Superior temporal gyrus (tissue), 1 donor: Measurements from ENCODE around the gene ERICH2.
"Not testable (repeated sequence)": the region's sequence is repeated elsewhere in the genome, so short reads cannot be mapped to it uniquely, and the experiment has no call there.

Source experiments
- DNase-seq: peaks from one replicate; pipeline ENCODE4 v3.0.0-alpha.2; 2016; ENCODE audit errors: extremely low spot score

The ERICH2 gene, protein sequence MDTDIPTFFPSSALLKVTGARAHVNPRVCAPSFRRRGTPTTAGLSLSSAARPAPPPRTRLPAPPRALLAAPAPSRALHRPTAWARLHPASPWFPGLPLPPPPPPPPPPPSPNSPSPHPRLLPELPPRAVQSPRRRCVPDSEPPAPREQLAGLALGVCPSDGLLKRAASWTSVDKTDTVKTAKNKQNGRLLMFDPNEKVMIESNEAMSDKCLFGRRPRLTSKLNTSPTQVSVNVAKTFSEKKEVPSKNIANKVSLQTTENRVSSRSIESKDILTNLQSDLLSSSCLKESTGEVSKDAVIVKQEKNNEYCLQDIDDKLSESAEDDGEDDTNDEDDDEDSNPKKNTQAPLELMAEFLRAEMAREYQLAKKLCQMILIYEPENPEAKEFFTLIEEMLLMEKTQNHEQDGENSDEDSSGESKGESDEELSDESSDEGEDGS

DNA sequence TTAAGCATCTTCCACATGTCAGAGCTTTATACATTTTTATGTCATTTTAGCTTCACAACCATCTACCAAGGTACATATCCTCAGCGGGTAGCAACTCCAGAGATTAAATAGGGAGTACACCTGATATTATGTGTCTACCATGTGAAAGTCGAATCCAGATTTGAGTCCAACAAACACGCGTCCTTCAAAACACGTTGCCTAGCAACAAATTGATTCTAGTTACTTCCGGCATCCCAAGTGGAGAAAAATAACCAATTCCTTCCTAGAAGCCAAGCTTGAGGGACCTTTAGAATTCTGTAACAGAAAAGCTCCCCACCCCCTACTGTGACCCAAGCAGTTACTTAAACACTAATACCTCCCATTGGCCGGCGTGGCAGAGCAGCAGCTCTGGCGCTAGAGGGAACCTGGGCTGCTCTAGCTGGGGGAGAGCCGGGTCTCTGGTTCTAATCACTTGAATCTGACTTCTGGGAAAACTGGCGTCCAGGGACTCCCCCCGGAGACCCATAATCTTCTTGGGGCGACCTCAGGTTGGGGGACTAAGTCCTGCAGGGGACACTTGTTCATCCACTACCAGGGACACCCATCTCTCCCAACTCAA lies at the start of gene ERICH2:
TSS of gene ERICH2 (plus strand) at position 371 of the 598 bp plus-strand sequence. CDS start 304 bp downstream, outside the sequence.
- no peak for DNase-seq

DNA sequence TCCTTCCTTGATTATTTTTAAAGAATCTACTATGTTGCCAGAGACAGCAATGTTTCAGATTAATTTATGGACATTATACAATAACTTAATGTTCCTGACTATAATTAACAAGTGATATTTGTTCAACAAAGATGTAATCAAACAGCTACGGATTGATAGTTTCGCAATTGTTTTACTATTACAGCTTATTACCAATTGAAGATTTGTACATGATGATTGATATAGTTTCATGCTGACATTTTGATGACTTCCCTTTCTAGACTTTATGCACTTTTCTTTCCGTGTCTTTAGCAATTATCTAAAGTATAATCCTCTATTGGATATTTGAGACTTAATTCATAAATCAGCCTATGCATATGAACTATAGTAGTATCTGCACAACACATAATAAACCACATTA lies 48.5 kb upstream of the ERICH2 start:
- DNase-seq: no peak

DNA sequence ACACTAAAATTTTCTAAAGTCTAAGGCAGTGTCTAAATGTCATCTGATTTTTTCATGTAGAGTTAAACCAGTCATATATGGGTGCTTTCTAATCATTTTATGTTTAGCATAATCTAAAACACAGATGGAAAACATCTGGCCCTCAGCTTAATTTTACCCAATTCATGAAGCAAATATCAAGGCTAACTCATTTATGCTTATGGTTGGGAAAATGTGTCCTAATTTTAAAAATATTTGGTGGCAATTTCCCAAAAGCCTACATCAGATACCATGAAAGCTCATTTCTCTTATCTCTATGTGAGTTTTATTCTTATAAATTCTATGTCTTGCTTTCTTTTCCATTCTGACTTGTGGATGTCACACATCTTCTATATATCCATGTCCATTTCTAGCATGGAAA lies 47.9 kb upstream of the ERICH2 start:
- no peak for DNase-seq

DNA sequence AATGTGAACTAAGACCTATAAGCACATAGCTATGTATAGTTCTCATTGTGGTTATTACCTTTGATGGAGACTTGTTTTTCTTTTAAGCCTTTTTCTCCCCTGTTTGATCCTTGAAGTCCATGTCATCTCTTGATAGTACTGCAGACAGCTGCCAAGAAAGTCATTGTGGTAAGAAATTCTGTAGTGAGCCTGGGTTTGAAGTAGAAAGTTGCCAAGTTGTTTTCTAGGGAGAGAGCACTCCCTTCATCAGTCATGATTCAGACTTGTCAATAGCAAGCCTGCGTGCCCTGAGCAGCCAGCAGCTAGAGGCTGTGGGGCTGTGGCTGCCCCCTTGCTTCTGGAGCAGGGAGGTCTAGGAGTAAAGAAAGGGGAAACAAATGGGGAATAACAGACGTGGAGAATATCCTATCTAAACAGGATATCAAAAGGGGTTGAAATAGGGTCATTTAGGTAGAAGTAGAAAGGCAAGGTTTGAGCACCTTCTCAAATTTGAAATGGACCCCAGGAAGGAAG lies 46.7 kb upstream of the ERICH2 start:
- no peak for DNase-seq

DNA sequence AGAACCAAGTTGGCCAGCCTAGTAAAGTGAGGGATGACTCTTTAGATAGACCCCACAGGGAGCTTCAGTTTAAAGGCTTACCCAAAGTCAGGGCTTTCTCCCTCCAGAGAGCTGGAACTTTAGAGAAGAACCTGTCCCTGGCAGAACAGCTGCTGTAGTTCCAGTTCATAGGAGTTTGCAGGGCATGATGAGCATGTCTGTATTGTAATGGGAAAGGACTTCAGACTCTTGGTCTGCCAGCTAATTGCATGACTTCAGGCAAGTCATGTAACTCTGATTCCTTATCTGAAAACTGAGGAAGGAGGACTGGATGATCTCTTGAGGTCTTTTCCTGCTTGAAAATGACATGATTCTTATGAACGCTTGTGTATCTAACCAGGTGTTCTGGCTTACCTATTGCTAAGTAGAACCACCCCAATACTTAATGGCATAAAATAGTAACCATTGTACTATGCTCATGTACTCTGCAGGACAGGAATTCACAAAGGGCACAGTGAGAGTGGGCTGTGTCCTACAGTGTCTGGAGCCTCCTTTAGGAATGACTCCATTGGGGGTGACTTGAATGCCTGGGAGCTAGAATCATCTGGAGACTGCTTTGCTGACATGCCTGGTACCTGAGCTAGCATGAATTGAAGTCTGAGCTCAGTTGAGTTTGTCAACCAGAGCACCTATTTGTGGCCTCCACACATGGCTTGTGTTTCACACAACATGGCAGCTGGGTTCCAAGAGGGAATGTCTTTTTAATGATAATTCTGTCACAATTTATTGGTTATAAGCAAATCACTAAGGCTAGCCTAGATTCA lies 36.2 kb upstream of the ERICH2 start:
- no peak for DNase-seq

DNA sequence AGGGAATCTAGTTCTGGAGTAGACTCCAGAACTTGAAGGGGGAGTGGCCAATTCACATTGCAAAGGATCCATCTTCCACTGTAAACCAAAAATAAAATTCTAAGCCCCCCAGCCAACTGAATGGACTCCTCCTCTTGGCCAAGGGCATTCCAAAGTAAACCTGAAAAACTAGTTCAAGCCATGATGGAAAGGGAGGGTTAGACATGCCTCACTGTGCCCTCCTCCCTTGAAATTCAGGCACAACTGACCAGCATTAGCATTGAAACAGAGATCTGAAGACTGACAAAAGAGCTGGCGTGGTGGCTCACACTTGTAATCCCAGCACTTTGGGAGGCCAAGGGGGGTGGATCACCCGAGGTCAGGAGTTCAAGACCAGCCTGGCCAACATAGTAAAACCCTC lies 35.6 kb upstream of the ERICH2 start:
- DNase-seq: not testable (repeated sequence)

DNA sequence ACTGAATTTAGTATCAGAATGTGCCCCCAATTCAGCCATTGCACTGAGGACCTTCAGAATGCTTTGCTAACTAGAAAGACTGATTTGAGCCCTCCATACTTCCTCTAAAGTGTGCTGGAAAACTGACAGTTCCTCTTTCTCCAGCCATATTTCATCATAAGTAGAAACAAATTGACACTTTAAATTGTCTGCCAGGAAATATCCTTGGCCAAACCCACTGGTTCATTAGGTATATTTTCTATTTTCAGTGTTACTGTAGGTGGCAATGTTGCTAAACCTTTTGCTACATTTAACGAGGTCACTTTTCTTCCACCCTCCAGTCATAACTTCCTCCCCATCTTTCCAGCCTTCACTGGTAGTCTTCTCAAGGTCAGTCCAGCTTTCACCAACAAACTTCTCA lies 33.5 kb upstream of the ERICH2 start:
- no peak for DNase-seq

DNA sequence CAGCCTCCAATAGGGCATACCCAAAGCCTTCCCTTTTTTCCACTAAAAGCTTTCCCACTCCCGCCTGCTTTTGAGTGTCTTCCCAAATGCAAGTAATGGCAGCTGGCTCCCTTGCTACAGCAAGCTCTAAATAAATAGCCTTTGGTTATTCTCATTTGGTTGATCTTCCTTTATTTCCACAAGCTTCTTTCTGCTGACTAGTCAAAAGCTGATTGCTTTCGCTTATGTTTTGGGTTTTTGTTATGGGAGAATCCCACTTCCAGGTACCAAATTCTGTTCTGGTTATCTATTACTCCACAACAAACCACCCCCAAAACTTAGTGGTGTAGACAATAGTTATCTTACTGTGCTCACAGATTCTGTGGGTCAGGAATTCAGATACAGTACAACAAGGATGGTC lies 32.8 kb upstream of the ERICH2 start:
- no peak for DNase-seq

DNA sequence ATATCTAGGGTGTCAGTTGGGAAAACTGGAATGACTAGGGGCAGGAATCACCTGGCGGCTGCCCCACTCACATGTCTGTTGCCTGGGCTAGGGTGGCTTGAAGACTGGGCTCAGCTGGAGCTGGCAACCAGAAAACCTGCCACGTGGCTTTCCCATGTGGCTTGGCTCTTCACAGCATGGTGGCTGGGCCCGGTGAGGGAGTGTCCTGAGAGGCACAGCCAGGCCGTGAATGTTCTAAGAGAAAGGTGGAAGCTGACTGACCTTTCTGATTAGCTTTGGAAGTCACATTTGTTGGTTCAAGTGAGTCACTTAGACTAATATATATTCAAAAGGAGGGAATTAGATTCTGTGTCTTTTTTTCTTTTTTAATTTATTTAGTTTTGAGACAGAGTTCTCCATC lies 32.4 kb upstream of the ERICH2 start:
- no peak for DNase-seq

DNA sequence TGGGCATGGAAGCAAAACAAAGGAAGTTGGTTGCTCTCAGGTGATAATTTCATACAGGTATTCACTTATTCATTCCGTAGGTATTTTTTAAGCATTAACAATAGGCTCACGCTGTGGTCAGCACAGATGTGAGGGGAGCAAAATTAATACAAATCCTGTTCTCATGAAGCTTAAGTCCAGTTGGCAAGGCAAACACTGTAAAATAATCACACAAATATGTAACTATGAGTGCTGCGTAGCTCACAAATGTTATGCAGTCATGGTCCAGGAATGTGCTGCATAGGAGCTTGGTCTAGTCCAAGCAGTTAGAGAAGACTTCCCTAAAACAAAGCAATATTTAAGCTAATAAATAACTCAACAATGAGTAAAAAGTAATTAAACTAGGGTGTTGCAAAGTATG lies 31.1 kb upstream of the ERICH2 start:
- DNase-seq: no peak

DNA sequence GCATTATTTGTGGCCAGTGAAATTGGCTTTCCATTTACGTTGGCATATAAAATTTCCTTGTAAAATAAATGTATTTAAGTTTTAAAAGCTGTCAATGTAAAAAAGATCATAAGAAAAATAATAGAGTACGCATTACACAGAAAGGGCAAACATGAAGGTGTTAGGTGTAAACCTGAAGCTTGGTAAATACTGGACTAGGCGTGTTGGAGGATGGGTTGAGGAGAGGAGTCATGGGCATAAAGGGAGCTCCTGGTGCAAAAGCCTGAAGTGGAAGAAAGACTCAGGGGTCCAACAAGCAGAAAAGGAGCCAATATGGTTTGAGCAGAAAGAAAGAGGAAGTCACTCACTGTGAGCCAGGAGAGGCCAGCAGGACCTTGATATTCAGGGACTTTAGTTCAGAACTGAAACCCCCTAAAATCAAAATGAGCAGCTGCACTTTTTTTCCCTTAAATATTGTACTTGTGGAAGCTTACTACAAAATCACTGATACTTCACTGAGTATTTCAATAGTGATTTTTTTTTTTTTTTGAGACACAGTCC lies 30.6 kb upstream of the ERICH2 start:
- no peak for DNase-seq

DNA sequence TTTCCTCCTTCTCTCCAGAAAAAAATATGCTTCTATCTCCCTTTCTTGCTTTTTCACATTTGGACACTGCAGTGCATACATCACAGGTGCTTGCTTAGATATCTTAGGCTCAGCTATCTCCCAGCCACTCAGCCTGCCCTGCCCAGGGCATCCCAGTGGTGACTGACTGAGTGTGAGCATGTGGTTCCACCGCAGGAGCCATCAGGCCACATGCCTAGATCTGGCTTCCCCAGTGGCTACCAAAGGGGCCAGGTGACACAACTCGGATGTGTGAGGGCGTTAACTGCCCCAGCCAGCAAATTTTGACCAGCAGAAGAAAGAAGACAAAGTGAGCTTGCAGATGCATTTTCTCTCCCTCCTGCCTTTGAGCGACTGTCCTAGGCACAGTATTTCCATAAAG lies 29.5 kb upstream of the ERICH2 start:
- DNase-seq: no peak

DNA sequence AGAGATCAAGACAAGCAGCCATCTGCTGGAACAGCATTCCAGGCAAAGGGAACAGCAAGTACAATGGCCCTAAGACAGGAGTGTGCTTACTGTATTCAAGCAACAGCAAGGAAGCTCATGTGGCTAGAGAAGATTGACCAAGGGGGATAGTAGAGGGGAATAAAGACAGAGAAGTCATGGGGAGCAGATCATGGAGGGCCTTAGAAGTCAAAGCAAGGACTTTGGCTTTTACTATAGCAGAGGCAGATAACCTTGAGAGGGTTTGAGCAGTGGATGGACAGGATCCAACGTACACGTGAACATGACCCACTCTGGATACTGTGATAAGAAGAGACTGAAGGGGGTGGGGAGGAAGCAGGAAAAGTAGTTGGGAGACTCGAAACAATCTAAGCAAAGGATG lies 28.2 kb upstream of the ERICH2 start:
- DNase-seq: no peak

DNA sequence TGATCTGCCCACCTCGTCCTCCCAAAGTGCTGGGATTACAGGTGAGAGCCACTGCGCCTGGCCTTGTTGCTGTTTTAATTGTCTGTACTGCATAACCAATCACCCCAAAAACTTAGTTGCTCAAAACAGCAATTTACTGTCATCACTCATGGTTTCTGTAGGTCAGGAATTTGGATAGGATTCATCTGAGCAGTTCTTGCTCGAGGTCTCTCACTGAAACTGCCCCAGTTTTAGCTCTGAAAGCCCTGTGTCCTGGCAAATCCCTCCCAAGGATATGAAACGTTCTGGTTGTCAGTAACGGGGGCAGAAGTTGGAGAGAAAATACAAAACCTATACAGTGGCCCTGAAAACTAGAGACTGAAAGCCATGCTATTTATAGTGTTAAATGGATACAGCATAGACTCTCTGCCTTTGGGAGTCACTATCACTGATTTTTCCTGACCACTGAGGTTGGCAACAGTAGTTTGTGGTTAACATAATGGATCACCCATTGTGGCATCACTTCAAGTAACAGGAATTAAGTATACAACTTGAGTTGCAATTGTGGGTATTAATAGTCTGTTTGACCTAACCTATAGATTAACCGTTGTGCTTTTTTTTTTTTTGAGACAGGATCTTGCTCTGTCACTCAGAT lies 27.2 kb upstream of the ERICH2 start:
- no peak for DNase-seq

DNA sequence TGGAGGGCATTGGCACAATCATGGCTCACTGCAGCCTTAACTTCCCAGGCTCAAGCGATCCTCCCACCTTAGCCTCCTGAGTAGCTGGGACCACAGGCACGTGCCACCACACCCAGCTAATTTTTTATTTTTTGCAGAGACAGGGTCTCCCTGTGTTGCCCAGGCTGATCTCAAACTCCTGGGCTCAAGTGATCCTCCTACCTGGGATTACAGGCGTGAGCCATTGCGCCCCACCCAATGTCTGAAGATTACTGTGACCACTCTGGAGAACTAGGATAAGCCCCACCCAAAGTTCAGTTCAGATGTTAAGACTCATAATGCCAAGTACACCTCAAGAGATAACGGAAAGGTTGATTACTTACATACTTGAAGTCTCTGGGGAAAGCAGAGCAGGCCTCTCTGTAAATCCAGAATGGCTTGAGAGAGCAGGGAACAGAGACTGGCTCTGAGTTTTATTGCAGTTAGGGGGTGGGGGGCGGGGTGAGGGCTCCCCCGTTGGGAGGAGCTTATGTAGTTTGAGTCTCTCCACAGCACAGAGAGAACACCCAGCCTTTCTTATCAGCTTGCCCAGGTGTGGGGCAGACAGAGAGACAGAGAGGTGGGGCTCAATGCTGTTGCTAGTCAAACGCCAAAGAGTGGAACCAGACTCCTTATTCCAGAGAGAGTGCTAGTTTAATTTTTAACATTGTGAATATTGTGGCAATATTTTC lies 26.5 kb upstream of the ERICH2 start:
- no peak for DNase-seq

DNA sequence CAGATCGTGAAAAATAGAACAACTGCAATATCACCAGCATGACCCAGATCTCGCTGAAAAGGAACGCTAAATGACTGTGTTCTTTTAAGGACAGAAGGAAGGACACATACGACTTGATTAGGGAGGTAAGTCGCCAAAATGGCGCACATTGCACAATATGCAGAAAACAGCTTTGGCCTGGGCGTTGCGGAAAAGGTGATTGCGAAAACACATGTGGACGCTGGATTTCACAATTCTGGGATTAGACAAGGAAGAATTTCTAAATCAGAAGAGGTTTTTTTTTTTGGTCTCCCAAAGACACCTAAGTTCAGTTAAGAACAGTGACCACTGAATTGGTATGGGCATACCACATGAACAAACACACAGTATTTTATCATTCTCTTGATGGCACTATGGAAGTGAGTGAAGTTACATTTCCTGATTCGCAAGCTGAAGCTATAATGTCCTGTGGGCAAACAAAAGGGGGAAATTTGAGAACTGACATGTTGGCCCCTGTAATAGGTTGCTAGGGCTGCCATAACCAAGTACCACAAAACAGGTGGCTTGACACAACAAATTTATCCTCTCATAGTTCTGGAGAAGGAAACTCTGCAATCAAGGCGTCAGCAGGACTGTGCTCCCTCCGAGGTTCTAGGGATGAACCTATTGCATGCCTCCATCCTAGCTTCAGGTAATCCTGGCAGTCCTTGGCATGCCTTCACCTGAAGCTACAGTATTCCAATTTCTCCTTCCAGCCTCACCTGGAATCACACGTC lies 25.8 kb upstream of the ERICH2 start:
- no peak for DNase-seq

DNA sequence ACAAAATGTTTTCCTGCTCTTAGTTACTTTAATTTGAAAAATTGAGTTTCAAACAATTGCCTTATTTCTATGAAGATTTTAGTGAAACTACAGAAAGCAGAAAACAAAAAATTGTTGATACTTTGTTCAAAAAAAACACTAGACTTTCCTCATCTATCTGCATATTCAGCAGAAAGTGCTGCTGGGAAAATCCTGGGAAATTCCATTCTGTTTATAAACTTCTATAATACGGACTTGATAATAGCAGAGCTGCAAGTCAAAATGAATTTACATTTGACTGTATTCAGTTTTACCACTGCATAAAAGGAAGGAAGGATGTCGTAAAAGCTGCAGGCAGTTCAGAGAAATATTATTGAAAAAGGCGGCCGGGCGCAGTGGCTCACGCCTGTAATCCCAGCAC lies 24.9 kb upstream of the ERICH2 start:
- DNase-seq: no peak

DNA sequence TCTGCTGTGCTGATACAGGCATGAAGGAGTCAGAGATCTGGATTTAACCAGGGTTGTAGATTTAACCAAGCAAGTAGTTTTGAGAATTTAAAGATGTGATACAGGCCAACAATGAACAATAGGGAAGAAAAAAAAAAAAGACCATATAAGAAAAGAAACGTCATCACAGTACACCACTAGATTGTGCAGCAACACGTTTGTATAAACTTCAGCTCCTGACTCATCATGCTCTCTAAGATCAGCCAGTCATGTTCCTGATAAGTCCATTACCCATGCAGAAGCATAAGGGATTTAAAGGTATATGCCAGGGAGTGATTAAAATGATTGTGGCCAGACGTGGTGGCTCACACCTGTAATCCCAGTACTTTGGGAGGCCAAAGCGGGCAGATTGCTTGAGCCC lies 22.3 kb upstream of the ERICH2 start:
- DNase-seq: no peak

DNA sequence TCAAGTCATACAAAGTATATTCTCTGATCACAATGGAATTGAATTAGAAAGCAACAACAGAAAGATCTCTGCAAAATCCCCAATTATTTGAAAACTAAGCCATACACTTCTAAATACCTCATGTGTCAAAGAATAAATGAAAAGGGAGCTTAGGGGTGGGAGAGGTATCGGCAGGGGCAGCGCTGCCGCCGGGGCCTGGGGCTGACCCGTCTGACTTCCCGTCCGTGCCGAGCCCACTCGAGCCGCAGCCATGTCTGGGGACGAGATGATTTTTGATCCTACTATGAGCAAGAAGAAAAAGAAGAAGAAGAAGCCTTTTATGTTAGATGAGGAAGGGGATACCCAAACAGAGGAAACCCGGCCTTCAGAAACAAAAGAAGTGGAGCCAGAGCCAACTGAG lies 18.6 kb upstream of the ERICH2 start:
- not testable (repeated sequence) for DNase-seq

DNA sequence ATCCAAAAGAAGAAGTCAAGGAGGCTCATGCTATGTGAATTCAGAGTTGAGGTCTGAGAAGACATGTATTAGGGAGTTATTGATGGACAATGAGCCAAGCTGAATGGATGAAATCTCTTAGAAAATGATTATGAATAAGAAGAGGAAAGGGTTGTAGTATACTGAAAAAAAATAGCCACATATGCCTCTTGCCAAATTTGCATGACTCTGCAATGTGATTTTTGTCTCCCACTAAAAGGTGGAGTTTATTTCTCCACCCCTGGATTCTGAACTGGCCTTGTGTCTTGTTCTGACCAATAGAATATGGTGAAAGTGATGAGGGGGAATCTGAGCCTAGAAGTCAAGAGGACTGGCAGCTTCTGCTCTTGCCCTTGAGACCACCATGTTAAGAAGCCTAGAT lies 8.6 kb upstream of the ERICH2 start:
- no peak for DNase-seq
